MCF 10A (cell line): ENCODE results near the gene LARP1B. TPM values are rescaled to one million over a fixed set of nuclear protein-coding genes. Genes with fewer than 3 reads are reported as not detected.
"Not testable (repeated sequence)": the region's sequence is repeated elsewhere in the genome, so short reads cannot be mapped to it uniquely, and the experiment has no call there.

Source experiments
- BruUV-seq: library from RNA; stranded (reverse); fragments of 400-500 nt; replicated peaks from 2 replicates; lab custom pipeline; 2021; lab: Mats Ljungman, UMichigan
- CTCF ChIA-PET: fragments of 300-600 bp; sonication (Branson Sonifier 250); formaldehyde crosslinking; extraction: SDS; loops from one replicate; lab custom pipeline; 2021; ENCODE audit warnings: antibody characterized with exemption, inconsistent platforms; lab: Yijun Ruan, JAX
- POLR2A ChIA-PET: fragments of 300-600, 350-650 bp; sonication (Branson Sonifier 250); formaldehyde crosslinking; extraction: SDS; loops from one replicate; lab custom pipeline; 2020; ENCODE audit warnings: antibody characterized with exemption, inconsistent platforms; lab: Yijun Ruan, JAX
- DNase-seq: peaks from one replicate; pipeline ENCODE4 v3.0.0-alpha.2; 2018; ENCODE audit not compliant: unreplicated experiment
- H3K27ac Mint-ChIP-seq: one replicate; pipeline ENCODE4 v1.8.0; 2022; ENCODE audit warnings: mild to moderate bottlenecking, low read depth, mixed read lengths; ENCODE audit not compliant: unreplicated experiment
- H3K27me3 Mint-ChIP-seq: one replicate; pipeline ENCODE4 v1.8.0; 2022; ENCODE audit warnings: mixed read lengths; ENCODE audit not compliant: insufficient read depth, unreplicated experiment
- H3K36me3 Mint-ChIP-seq: one replicate; pipeline ENCODE4 v1.8.0; 2022; ENCODE audit warnings: mild to moderate bottlenecking, moderate library complexity, mixed read lengths; ENCODE audit not compliant: insufficient read depth, unreplicated experiment
- H3K4me1 Mint-ChIP-seq: one replicate; pipeline ENCODE4 v1.8.0; 2022; ENCODE audit warnings: mixed read lengths; ENCODE audit not compliant: insufficient read depth, unreplicated experiment
- H3K4me3 Mint-ChIP-seq: one replicate; pipeline ENCODE4 v1.8.0; 2022; ENCODE audit warnings: mild to moderate bottlenecking, moderate library complexity, mixed read lengths; ENCODE audit not compliant: unreplicated experiment
- H3K9me3 Mint-ChIP-seq: one replicate; pipeline ENCODE4 v1.8.0; 2022; ENCODE audit warnings: mixed read lengths; ENCODE audit not compliant: unreplicated experiment
- CTCF ChIP-seq: fragments of 200-600 bp; IDR thresholded peaks from one replicate; pipeline ENCODE4 v1.8.0; 2022; ENCODE audit warnings: antibody characterized with exemption, mild to moderate bottlenecking; ENCODE audit not compliant: unreplicated experiment
- intact Hi-C: fragments of 100-400 bp; cut with micrococcal nuclease; formaldehyde crosslinking; loops from 2 replicates; pipeline ENCODE4 v1.14.1; 2022
- total RNA-seq: library from RNA; stranded (reverse); gene quantifications from 2 replicates; pipeline ENCODE4 v1.2.3, GENCODE V29; 2022

The LARP1B gene
- total RNA-seq, 1 experiment from 2014 or later = 62.8 TPM

- Mint-ChIP-seq H3K4me3 (no peak overlapping the region), H3K36me3 (peaks cover 7% of the 10 kb centered on the region), H3K27me3 (no peaks in the 10 kb centered on the region), H3K27ac (no peak overlapping the region), H3K9me3 (no peaks in the 10 kb centered on the region), H3K4me1 (no peaks in the 10 kb centered on the region)
- ChIA-PET POLR2A (interaction anchor here (1.2 kb wide), 1 partner anchor 54 kb away, joined by 3 read pairs; no protein-coding TSS in a partner anchor), CTCF (interaction anchor here (0.6 to 0.8 kb wide), 3 partner anchors 9 to 37 kb away, joined by 3 to 4 read pairs (median 3); no protein-coding TSS in a partner anchor)
- TF ChIP-seq CTCF = no peak
- intact Hi-C loops = no loop called here
- DNase-seq = no peak
- BruUV-seq = no TSS peak
Measured at GRCh38 chr4:128031756-128032384, 29.2 kb upstream of the LARP1B start.

- ChIA-PET CTCF (no interaction called here), POLR2A (no interaction called here)
- Mint-ChIP-seq H3K4me3 (no peak overlapping the region), H3K27me3 (no peaks in the 10 kb centered on the region), H3K4me1 (no peaks in the 10 kb centered on the region), H3K36me3 (no peaks in the 10 kb centered on the region), H3K9me3 (no peaks in the 10 kb centered on the region), H3K27ac (no peak overlapping the region)
- intact Hi-C loops = no loop called here
- DNase-seq = no peak
- BruUV-seq = no TSS peak
- TF ChIP-seq CTCF = no peak
Measured at GRCh38 chr4:128039568-128039967, 21.5 kb upstream of the LARP1B start.

DNA sequence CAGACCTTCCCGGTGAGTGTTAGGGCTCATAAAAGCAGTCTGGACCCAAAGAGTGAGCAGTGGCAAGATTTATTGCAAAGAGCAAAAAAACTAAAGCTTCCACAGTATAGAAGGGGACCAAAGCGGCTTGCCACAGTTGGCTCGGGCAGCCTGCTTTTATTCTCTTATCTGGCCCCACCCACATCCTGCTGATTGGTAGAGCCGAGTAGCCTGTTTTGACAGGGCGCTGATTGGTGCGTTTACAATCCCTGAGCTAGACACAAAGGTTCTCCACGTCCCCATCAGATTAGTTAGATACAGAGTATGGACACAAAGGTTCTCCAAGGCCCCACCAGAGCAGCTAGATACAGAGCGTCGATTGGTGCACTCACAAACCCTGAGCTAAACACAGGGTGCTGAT is 14.1 kb upstream of the LARP1B start:
- intact Hi-C loops, H3K36me3 Mint-ChIP-seq, DNase-seq, POLR2A ChIA-PET, H3K27me3 Mint-ChIP-seq, H3K4me3 Mint-ChIP-seq, H3K4me1 Mint-ChIP-seq, H3K27ac Mint-ChIP-seq, H3K9me3 Mint-ChIP-seq, BruUV-seq: not testable (repeated sequence)
- CTCF ChIA-PET = interaction anchor here (0.6 kb wide), 1 partner anchor 117 kb away, joined by 4 read pairs; no protein-coding TSS in a partner anchor

- H3K27me3 Mint-ChIP-seq, BruUV-seq, intact Hi-C loops, H3K4me3 Mint-ChIP-seq, H3K27ac Mint-ChIP-seq, H3K36me3 Mint-ChIP-seq, H3K4me1 Mint-ChIP-seq, DNase-seq, POLR2A ChIA-PET, H3K9me3 Mint-ChIP-seq, CTCF ChIA-PET: not testable (repeated sequence)
Measured at GRCh38 chr4:128047514-128047913, 13.6 kb upstream of the LARP1B start.

GRCh38 chr4:128051229-128051628 is 9.9 kb upstream of the LARP1B start:
- H3K9me3 Mint-ChIP-seq, H3K4me3 Mint-ChIP-seq, H3K4me1 Mint-ChIP-seq, DNase-seq, BruUV-seq, H3K27ac Mint-ChIP-seq, H3K36me3 Mint-ChIP-seq, intact Hi-C loops, H3K27me3 Mint-ChIP-seq: not testable (repeated sequence)
- POLR2A ChIA-PET = interaction anchor here (0.7 to 1.4 kb wide), 2 partner anchors 10 to 11 kb away, joined by 3 to 6 read pairs; partner anchors contain the start of gene LARP1B
- CTCF ChIA-PET = interaction anchor here (0.8 kb wide), 2 partner anchors 9 to 46 kb away, joined by 3 to 4 read pairs; no protein-coding TSS in a partner anchor

DNA sequence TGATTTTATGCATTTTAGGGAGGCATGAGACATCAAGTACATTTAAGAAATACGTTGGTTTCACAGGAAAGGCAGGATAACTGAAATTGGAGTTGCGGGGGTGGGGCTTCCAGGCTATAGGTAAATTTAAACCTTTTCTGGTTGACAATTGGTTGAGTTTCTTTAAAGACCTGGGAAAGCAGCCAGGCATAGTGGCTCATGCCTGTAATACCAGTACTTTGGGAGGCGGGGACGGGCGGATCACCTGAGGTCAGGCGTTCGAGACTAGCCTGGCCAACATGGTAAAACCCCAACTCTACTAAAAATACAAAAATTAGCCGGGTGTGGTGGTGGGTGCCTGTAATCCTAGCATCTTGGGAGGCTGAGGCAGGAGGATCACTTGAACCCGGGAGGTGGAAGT is 6.2 kb upstream of the LARP1B start:
- intact Hi-C loops, DNase-seq, H3K9me3 Mint-ChIP-seq, H3K4me1 Mint-ChIP-seq, H3K27ac Mint-ChIP-seq, CTCF ChIA-PET, BruUV-seq, H3K36me3 Mint-ChIP-seq, H3K27me3 Mint-ChIP-seq, H3K4me3 Mint-ChIP-seq: not testable (repeated sequence)
- POLR2A ChIA-PET = interaction anchor here (0.6 kb wide), 1 partner anchor 54 kb away, joined by 3 read pairs; no protein-coding TSS in a partner anchor

GRCh38 chr4:128055441-128056206 is 5.5 kb upstream of the LARP1B start:
- ChIA-PET CTCF (interaction anchor here (0.8 kb wide), 1 partner anchor 58 kb away, joined by 3 read pairs; no protein-coding TSS in a partner anchor), POLR2A (interaction anchor here (0.6 kb wide), 1 partner anchor 54 kb away, joined by 3 read pairs; no protein-coding TSS in a partner anchor)
- H3K27me3 Mint-ChIP-seq, H3K27ac Mint-ChIP-seq, BruUV-seq, H3K4me1 Mint-ChIP-seq, H3K36me3 Mint-ChIP-seq, H3K4me3 Mint-ChIP-seq, intact Hi-C loops, DNase-seq, H3K9me3 Mint-ChIP-seq: not testable (repeated sequence)
